SJCRH30 (cell line): Measurements from ENCODE around the gene TAP2. TPM values are rescaled to one million over a fixed set of nuclear protein-coding genes. Genes with fewer than 3 reads are reported as not detected.
"Not testable (repeated sequence)": the region's sequence is repeated elsewhere in the genome, so short reads cannot be mapped to it uniquely, and the experiment has no call there.

Source experiments
- DNase-seq, 2 experiments: peaks; one replicate each; pipeline ENCODE4 v3.0.0-alpha.2; 2015 to 2020
- H3K27ac ChIP-seq: fragments of 250-450 bp; sonication (Bioruptor Pico); 2 replicates; pipeline ENCODE4 v1.5.1; 2020; ENCODE audit warnings: mild to moderate bottlenecking, moderate library complexity
- H3K27me3 ChIP-seq: fragments of 250-450 bp; sonication (Bioruptor Pico); 2 replicates; pipeline ENCODE4 v1.5.1; 2020; ENCODE audit warnings: mild to moderate bottlenecking, moderate library complexity
- H3K36me3 ChIP-seq: fragments of 250-450 bp; sonication (Bioruptor Pico); 2 replicates; pipeline ENCODE4 v1.5.1; 2020; ENCODE audit warnings: mild to moderate bottlenecking, moderate library complexity
- H3K4me1 ChIP-seq: fragments of 250-450 bp; sonication (Bioruptor Pico); 2 replicates; pipeline ENCODE4 v1.5.1; 2020; ENCODE audit warnings: mild to moderate bottlenecking, moderate library complexity
- H3K4me3 ChIP-seq: fragments of 250-450 bp; sonication (Bioruptor Pico); 2 replicates; pipeline ENCODE4 v1.5.1; 2020; ENCODE audit warnings: mild to moderate bottlenecking, moderate library complexity
- H3K9me3 ChIP-seq: fragments of 250-450 bp; sonication (Bioruptor Pico); replicated peaks from 2 replicates; pipeline ENCODE4 v1.5.1; 2020; ENCODE audit warnings: mild to moderate bottlenecking, moderate library complexity
- total RNA-seq: library from RNA; depleted of rRNA; stranded (reverse); fragments of >200 nt; shearing (Covaris generic); gene quantifications from 2 replicates; pipeline ENCODE4 v1.2.3, GENCODE V29; 2014

Gene TAP2
- total RNA-seq, 1 experiment from 2014 or later = 17.4 TPM

GRCh38 chr6:32833664-32834063 is 4.9 kb downstream of the TAP2 start:
- H3K4me1 ChIP-seq = no peaks in the 10 kb centered on the region
- no peak for DNase-seq
- H3K9me3 ChIP-seq = no peaks in the 10 kb centered on the region
- peaks cover 13% of the 10 kb centered on the region; the same call in 1 of the 2 replicates for H3K36me3 ChIP-seq
- no peak overlapping the region for H3K27ac ChIP-seq
- H3K27me3 ChIP-seq = no peaks in the 10 kb centered on the region
- no peak overlapping the region for H3K4me3 ChIP-seq

- Histone ChIP-seq H3K27ac (no peak overlapping the region), H3K9me3 (no peaks in the 10 kb centered on the region), H3K4me3 (no peak overlapping the region), H3K36me3 (peaks cover 13% of the 10 kb centered on the region; the same call in 1 of the 2 replicates), H3K4me1 (no peaks in the 10 kb centered on the region), H3K27me3 (no peaks in the 10 kb centered on the region)
- no peak for DNase-seq
Observed at GRCh38 chr6:32832535-32832934, 6.0 kb downstream of the TAP2 start.

GRCh38 chr6:32830936-32831335 is 7.6 kb downstream of the TAP2 start:
- H3K27ac ChIP-seq = no peak overlapping the region
- no peak for DNase-seq
- no peaks in the 10 kb centered on the region; the same call in 1 of the 2 replicates for H3K4me1 ChIP-seq
- H3K27me3 ChIP-seq = no peaks in the 10 kb centered on the region
- H3K4me3 ChIP-seq = no peak overlapping the region
- H3K9me3 ChIP-seq = no peaks in the 10 kb centered on the region
- peaks cover 13% of the 10 kb centered on the region; the same call in 1 of the 2 replicates for H3K36me3 ChIP-seq

GRCh38 chr6:32830017-32830416 is 8.5 kb downstream of the TAP2 start:
- Histone ChIP-seq H3K9me3 (no peaks in the 10 kb centered on the region), H3K27ac (no peak overlapping the region), H3K4me1 (no peaks in the 10 kb centered on the region; the same call in 1 of the 2 replicates), H3K27me3 (no peaks in the 10 kb centered on the region), H3K36me3 (peaks cover 13% of the 10 kb centered on the region; the same call in 1 of the 2 replicates), H3K4me3 (no peak overlapping the region)
- no peak for DNase-seq

GRCh38 chr6:32829495-32829894 is 9.0 kb downstream of the TAP2 start:
- H3K4me1 ChIP-seq = no peaks in the 10 kb centered on the region; the same call in 1 of the 2 replicates

GRCh38 chr6:32827025-32827424 is 11.5 kb downstream of the TAP2 start:
- Histone ChIP-seq H3K4me3 (no peak overlapping the region), H3K4me1 (no peaks in the 10 kb centered on the region; the same call in 1 of the 2 replicates), H3K9me3 (no peaks in the 10 kb centered on the region), H3K27ac (no peak overlapping the region), H3K27me3 (no peaks in the 10 kb centered on the region), H3K36me3 (peaks cover 5% of the 10 kb centered on the region; the same call in 1 of the 2 replicates)
- DNase-seq = no peak

More at GRCh38 chr6:32829495-32829894, 9.0 kb downstream of the TAP2 start:
- no peak for DNase-seq
- no peak overlapping the region for H3K27ac ChIP-seq
- H3K4me3 ChIP-seq = no peak overlapping the region
- H3K9me3 ChIP-seq = no peaks in the 10 kb centered on the region
- peaks cover 13% of the 10 kb centered on the region; the same call in 1 of the 2 replicates for H3K36me3 ChIP-seq
- H3K27me3 ChIP-seq = no peaks in the 10 kb centered on the region

- H3K27ac ChIP-seq = no peak overlapping the region
- H3K36me3 ChIP-seq = peaks cover 5% of the 10 kb centered on the region; the same call in 1 of the 2 replicates
- H3K4me3 ChIP-seq = no peak overlapping the region
- H3K9me3 ChIP-seq = no peaks in the 10 kb centered on the region
- H3K27me3 ChIP-seq = no peaks in the 10 kb centered on the region
- peaks cover 8% of the 10 kb centered on the region for H3K4me1 ChIP-seq
- DNase-seq = no peak
Observed at GRCh38 chr6:32825966-32826365, 12.6 kb downstream of the TAP2 start.

- Histone ChIP-seq H3K4me1 (peaks cover 30% of the 10 kb centered on the region), H3K36me3 (no peaks in the 10 kb centered on the region), H3K9me3 (no peaks in the 10 kb centered on the region), H3K4me3 (no peak overlapping the region), H3K27ac (peak overlapping the region; percentile 92), H3K27me3 (no peaks in the 10 kb centered on the region)
- peak; percentile 88 to 96 for DNase-seq
Observed at GRCh38 chr6:32819729-32820128, 18.8 kb downstream of the TAP2 start.

GRCh38 chr6:32818867-32819266 is 19.7 kb downstream of the TAP2 start:
- no peak for DNase-seq
- H3K27ac ChIP-seq = peak overlapping the region; percentile 92
- peaks cover 30% of the 10 kb centered on the region for H3K4me1 ChIP-seq
- no peaks in the 10 kb centered on the region for H3K9me3 ChIP-seq
- no peaks in the 10 kb centered on the region for H3K36me3 ChIP-seq
- H3K4me3 ChIP-seq = no peak overlapping the region
- H3K27me3 ChIP-seq = no peaks in the 10 kb centered on the region

- Histone ChIP-seq H3K9me3 (no peaks in the 10 kb centered on the region), H3K36me3 (no peaks in the 10 kb centered on the region), H3K27me3 (no peaks in the 10 kb centered on the region), H3K4me3 (no peak within 1 kb of the TSS), H3K27ac (no peak within 1 kb of the TSS), H3K4me1 (peaks cover 30% of the 10 kb centered on the region)
- DNase-seq = no peak
Observed at GRCh38 chr6:32816746-32817204, 21.8 kb downstream of the TAP2 start, which contains the start of gene HLA-DOB. TSS of gene HLA-DOB (minus strand) at chr6:32817002. CDS start at chr6:32816951, 51 bp downstream.

GRCh38 chr6:32815996-32816395 is 22.5 kb downstream of the TAP2 start:
- no peak overlapping the region for H3K4me3 ChIP-seq
- no peaks in the 10 kb centered on the region for H3K27me3 ChIP-seq
- no peaks in the 10 kb centered on the region for H3K36me3 ChIP-seq
- DNase-seq = no peak
- H3K9me3 ChIP-seq = no peaks in the 10 kb centered on the region
- no peak overlapping the region for H3K27ac ChIP-seq
- peaks cover 23% of the 10 kb centered on the region for H3K4me1 ChIP-seq

- H3K27me3 ChIP-seq = no peaks in the 10 kb centered on the region
- no peak overlapping the region for H3K4me3 ChIP-seq
- no peaks in the 10 kb centered on the region for H3K36me3 ChIP-seq
- H3K4me1 ChIP-seq = peaks cover 14% of the 10 kb centered on the region
- H3K27ac ChIP-seq = no peak overlapping the region
- no peaks in the 10 kb centered on the region for H3K9me3 ChIP-seq
- DNase-seq = no peak
Observed at GRCh38 chr6:32815115-32815514, 23.4 kb downstream of the TAP2 start.

GRCh38 chr6:32814145-32814544 is 24.4 kb downstream of the TAP2 start:
- Histone ChIP-seq H3K36me3 (no peaks in the 10 kb centered on the region), H3K4me1 (peaks cover 6% of the 10 kb centered on the region), H3K9me3 (no peaks in the 10 kb centered on the region), H3K27ac (no peak overlapping the region), H3K4me3 (no peak overlapping the region), H3K27me3 (no peaks in the 10 kb centered on the region)
- DNase-seq = no peak

- Histone ChIP-seq H3K4me3 (no peak overlapping the region), H3K9me3 (no peaks in the 10 kb centered on the region), H3K27ac (no peak overlapping the region), H3K36me3 (no peaks in the 10 kb centered on the region), H3K27me3 (no peaks in the 10 kb centered on the region), H3K4me1 (peaks cover 10% of the 10 kb centered on the region)
- no peak for DNase-seq
Observed at GRCh38 chr6:32809171-32809570, 29.4 kb downstream of the TAP2 start.

- no peaks in the 10 kb centered on the region for H3K9me3 ChIP-seq
- H3K36me3 ChIP-seq = no peaks in the 10 kb centered on the region
- H3K27ac ChIP-seq = no peak overlapping the region
- no peak overlapping the region for H3K4me3 ChIP-seq
- H3K27me3 ChIP-seq = no peaks in the 10 kb centered on the region; the same call in 1 of the 2 replicates
- peak; percentile 73 to 76 for DNase-seq
- peaks cover 10% of the 10 kb centered on the region for H3K4me1 ChIP-seq
Observed at GRCh38 chr6:32807020-32807580, 31.4 kb downstream of the TAP2 start.

GRCh38 chr6:32805404-32805803 is 33.1 kb downstream of the TAP2 start:
- H3K27me3 ChIP-seq, DNase-seq, H3K27ac ChIP-seq: not testable (repeated sequence)

More at GRCh38 chr6:32805404-32805803, 33.1 kb downstream of the TAP2 start:
- H3K4me3 ChIP-seq, H3K36me3 ChIP-seq, H3K9me3 ChIP-seq: not testable (repeated sequence)
- H3K4me1 ChIP-seq = peaks cover 10% of the 10 kb centered on the region
